Measurements from ENCODE around the gene WDR6. TPM values are rescaled to one million over a fixed set of nuclear protein-coding genes. Genes with fewer than 3 reads are reported as not detected.
A peak's percentile ranks its signal among the peaks of the same experiment; 100 is the strongest.

The WDR6 gene, protein sequence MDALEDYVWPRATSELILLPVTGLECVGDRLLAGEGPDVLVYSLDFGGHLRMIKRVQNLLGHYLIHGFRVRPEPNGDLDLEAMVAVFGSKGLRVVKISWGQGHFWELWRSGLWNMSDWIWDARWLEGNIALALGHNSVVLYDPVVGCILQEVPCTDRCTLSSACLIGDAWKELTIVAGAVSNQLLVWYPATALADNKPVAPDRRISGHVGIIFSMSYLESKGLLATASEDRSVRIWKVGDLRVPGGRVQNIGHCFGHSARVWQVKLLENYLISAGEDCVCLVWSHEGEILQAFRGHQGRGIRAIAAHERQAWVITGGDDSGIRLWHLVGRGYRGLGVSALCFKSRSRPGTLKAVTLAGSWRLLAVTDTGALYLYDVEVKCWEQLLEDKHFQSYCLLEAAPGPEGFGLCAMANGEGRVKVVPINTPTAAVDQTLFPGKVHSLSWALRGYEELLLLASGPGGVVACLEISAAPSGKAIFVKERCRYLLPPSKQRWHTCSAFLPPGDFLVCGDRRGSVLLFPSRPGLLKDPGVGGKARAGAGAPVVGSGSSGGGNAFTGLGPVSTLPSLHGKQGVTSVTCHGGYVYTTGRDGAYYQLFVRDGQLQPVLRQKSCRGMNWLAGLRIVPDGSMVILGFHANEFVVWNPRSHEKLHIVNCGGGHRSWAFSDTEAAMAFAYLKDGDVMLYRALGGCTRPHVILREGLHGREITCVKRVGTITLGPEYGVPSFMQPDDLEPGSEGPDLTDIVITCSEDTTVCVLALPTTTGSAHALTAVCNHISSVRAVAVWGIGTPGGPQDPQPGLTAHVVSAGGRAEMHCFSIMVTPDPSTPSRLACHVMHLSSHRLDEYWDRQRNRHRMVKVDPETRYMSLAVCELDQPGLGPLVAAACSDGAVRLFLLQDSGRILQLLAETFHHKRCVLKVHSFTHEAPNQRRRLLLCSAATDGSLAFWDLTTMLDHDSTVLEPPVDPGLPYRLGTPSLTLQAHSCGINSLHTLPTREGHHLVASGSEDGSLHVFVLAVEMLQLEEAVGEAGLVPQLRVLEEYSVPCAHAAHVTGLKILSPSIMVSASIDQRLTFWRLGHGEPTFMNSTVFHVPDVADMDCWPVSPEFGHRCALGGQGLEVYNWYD
- total RNA-seq (2014; rRNA removed; shearing (Covaris generic)) (92.0 and 101 TPM in 2 replicates), total RNA-seq (2022) (128 and 131 TPM in 2 replicates), Bru-seq, nascent RNA (percentile 75 among the genes with signal in this experiment), BruChase-seq, experiment 1, labeled RNA remaining after a 6-hour chase (percentile 97 among the genes with signal in this experiment), BruChase-seq, experiment 2, labeled RNA remaining after a 2-hour chase (percentile 94 among the genes with signal in this experiment)
- long read RNA-seq, full-length matches to known transcripts = 138 of 214 reads
- long read RNA-seq, partial matches to known transcripts = 39 of 214 reads
- long read RNA-seq, other reads (novel, unspliced or antisense) = 37 of 214 reads

DNA sequence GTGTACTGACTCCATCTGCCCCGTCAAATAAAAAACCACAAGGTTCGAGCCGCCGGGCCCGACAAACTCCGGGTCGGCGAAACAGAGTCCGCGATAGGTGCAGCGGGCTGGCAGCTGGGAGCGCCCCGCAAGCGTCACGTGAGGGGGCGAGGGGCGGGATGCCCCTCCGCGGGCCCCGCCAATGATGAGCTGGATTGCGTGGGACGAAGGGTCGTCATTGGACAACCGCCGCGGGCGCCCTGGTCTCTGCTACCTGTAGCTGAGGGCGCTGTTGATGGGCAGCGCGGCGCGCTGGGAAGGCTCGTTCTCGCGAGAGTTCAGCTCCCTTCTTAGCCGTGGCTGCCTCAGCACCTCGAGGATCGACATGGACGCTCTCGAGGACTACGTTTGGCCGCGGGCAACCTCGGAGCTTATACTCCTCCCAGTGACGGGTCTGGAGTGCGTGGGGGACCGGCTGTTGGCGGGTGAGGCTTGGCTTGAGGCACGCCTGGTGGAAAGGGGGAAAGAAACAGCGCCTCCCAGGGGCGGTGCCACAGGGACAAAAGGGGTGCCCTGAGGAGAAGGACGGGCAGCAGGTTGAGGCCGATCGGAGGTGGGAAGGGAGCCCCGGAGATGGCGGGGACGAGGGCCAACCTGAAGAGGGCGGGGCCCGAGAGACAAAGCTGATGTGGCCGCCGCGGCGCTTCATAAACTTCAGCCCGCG, at the start of gene WDR6:
WDR6 (plus strand) TSS at position 324 of the 703 bp plus-strand sequence; CDS start at position 365, 41 bp downstream.
- Histone ChIP-seq H3K4me1 (ENCODE audit: insufficient read depth, low read length, poor library complexity, severe bottlenecking) (peaks cover 18% of the 10 kb centered on the region), H2AFZ (ENCODE audit: low read length) (peak within 1 kb of the TSS; percentile 49), H3K79me2 (ENCODE audit: insufficient read depth, low read depth, low read length) (peaks cover 21% of the 10 kb centered on the region; the same call in 1 of the 2 replicates), H3K4me3 (ENCODE audit: low read depth, low read length, poor library complexity, severe bottlenecking) (peak within 1 kb of the TSS; percentile 78), H3K36me3 (ENCODE audit: insufficient read depth, low read length) (peaks cover 15% of the 10 kb centered on the region), H4K20me1 (ENCODE audit: insufficient read depth, low read length) (peaks cover 9% of the 10 kb centered on the region; the same call in 1 of the 2 replicates), H3K9me3 (ENCODE audit: low read length) (no peaks in the 10 kb centered on the region), H3K4me2 (ENCODE audit: low read length) (peak within 1 kb of the TSS; percentile 99), H3K9me2 (ENCODE audit: insufficient read depth, low read length) (no peaks in the 10 kb centered on the region), H3K27ac (ENCODE audit: low read depth, low read length, poor library complexity, severe bottlenecking) (peak within 1 kb of the TSS; percentile 74)
- ChIA-PET CTCF (ENCODE audit: unreplicated experiment) (interaction anchor here (0.6 to 1.4 kb wide), 6 partner anchors 10 to 96 kb away, joined by 3 to 9 read pairs (median 4); no protein-coding TSS in a partner anchor), POLR2A (interaction anchor here (0.6 to 3.2 kb wide), 13 partner anchors 10 to 97 kb away, joined by 3 to 42 read pairs (median 4); partner anchors contain the start of genes DALRD3, IMPDH2, NDUFAF3 and P4HTM)
- TF ChIP-seq EZH2phosphoT487 (IDR thresholded peaks at IDR 0.05; ENCODE audit: borderline replicate concordance, low read depth, low read length) = no peak
- TF ChIP-seq, protein P1, sequence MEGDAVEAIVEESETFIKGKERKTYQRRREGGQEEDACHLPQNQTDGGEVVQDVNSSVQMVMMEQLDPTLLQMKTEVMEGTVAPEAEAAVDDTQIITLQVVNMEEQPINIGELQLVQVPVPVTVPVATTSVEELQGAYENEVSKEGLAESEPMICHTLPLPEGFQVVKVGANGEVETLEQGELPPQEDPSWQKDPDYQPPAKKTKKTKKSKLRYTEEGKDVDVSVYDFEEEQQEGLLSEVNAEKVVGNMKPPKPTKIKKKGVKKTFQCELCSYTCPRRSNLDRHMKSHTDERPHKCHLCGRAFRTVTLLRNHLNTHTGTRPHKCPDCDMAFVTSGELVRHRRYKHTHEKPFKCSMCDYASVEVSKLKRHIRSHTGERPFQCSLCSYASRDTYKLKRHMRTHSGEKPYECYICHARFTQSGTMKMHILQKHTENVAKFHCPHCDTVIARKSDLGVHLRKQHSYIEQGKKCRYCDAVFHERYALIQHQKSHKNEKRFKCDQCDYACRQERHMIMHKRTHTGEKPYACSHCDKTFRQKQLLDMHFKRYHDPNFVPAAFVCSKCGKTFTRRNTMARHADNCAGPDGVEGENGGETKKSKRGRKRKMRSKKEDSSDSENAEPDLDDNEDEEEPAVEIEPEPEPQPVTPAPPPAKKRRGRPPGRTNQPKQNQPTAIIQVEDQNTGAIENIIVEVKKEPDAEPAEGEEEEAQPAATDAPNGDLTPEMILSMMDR (conservative IDR thresholded peaks at IDR 0.05; ENCODE audit: low read length) = peak; percentile 73
- peak; percentile 99 for DNase-seq (ENCODE audit: low spot score)
- no TSS peak for BruUV-seq (replicated peaks)
- intact Hi-C loops (cut with micrococcal nuclease; ENCODE audit: unreplicated experiment) = loop anchor here (2.0 to 5.0 kb wide), 2 partner anchors 16 to 85 kb away; partner anchors contain the start of genes P4HTM and QRICH1

- Histone ChIP-seq H3K9me2 (ENCODE audit: insufficient read depth, low read length) (no peaks in the 10 kb centered on the region), H3K9me3 (ENCODE audit: low read length) (no peaks in the 10 kb centered on the region), H3K4me2 (ENCODE audit: low read length) (no peak overlapping the region), H3K4me3 (ENCODE audit: low read depth, low read length, poor library complexity, severe bottlenecking) (no peak overlapping the region), H2AFZ (ENCODE audit: low read length) (no peak overlapping the region), H4K20me1 (ENCODE audit: insufficient read depth, low read length) (no peaks in the 10 kb centered on the region), H3K4me1 (ENCODE audit: insufficient read depth, low read length, poor library complexity, severe bottlenecking) (no peaks in the 10 kb centered on the region), H3K79me2 (ENCODE audit: insufficient read depth, low read depth, low read length) (no peaks in the 10 kb centered on the region; the same call in 1 of the 2 replicates), H3K27ac (ENCODE audit: low read depth, low read length, poor library complexity, severe bottlenecking) (no peak overlapping the region), H3K36me3 (ENCODE audit: insufficient read depth, low read length) (peaks cover 64% of the 10 kb centered on the region)
- intact Hi-C loops (cut with micrococcal nuclease; ENCODE audit: unreplicated experiment) = no loop called here
- no TSS peak for BruUV-seq (replicated peaks)
- CTCF ChIA-PET (ENCODE audit: unreplicated experiment) = no interaction called here
- DNase-seq (ENCODE audit: low spot score) = no peak
- no peak for TF ChIP-seq EZH2phosphoT487 (IDR thresholded peaks at IDR 0.05; ENCODE audit: borderline replicate concordance, low read depth, low read length)
- TF ChIP-seq, protein P1 (conservative IDR thresholded peaks at IDR 0.05; ENCODE audit: low read length) = no peak
- POLR2A ChIA-PET = interaction anchor here (0.8 to 1.5 kb wide), 2 partner anchors 10 to 24 kb away, joined by 3 to 5 read pairs; no protein-coding TSS in a partner anchor
These were observed 46.3 kb upstream of the WDR6 start for GRCh38 chr3:48960841-48961413.

Measured in OCI-LY7 (cell line).